HepG2 (cell line): ENCODE measurements around the gene GALNT17. TPM values are rescaled to one million over a fixed set of nuclear protein-coding genes. Genes with fewer than 3 reads are reported as not detected.

ENCODE experiments used
- ATAC-seq: fragments of 200-7000 bp; cut with Tn5 transposase; 3 replicates; pipeline ENCODE4 v1.9.1; 2020; ENCODE audit warnings: mild to moderate bottlenecking, moderate library complexity
- BruUV-seq: library from RNA; stranded (reverse); fragments of 400-500 nt; replicated peaks from 2 replicates; lab custom pipeline; 2021; lab: Mats Ljungman, UMichigan
- CTCF ChIA-PET: fragments of 300-600 bp; formaldehyde crosslinking; extraction: SDS; loops from one replicate; lab custom pipeline; 2021; ENCODE audit warnings: low total read pairs, inconsistent platforms, low intra/inter-chr PET ratio; lab: Yijun Ruan, JAX
- POLR2A ChIA-PET: fragments of 350-600 bp; sonication (Branson Sonifier 250); formaldehyde crosslinking; loops from one replicate; lab custom pipeline; 2020; ENCODE audit warnings: antibody characterized with exemption, inconsistent platforms; lab: Yijun Ruan, JAX
- DNase-seq: peaks from one replicate; pipeline ENCODE4 v3.0.0-alpha.2; 2015; ENCODE audit warnings: low spot score
- FAIRE-seq: peaks from 3 replicates; lab custom pipeline; 2011; peaks lifted over from hg19 to GRCh38; lab: Jason Lieb, UNC
- H2AFZ ChIP-seq: one replicate; pipeline ENCODE4 v1.6.1; 2011; ENCODE audit warnings: low read length, inconsistent platforms
- H3K27ac ChIP-seq: fragments of 300-600 bp; 3 replicates; pipeline ENCODE4 v1.8.0; 2011; ENCODE audit warnings: mixed run types, mild to moderate bottlenecking, mixed read lengths, low read length, inconsistent platforms; ENCODE audit not compliant: insufficient read depth; ENCODE audit errors: extremely low read length
- H3K27me3 ChIP-seq, 2 experiments: fragments of 200-600 bp in 1 of 2; 2 replicates in 1 of 2; 3 replicates in 1 of 2; pipeline versions ENCODE4 v1.6.0 to v1.8.0; 2011; ENCODE audit warnings: low read length in 2 of 2, mild to moderate bottlenecking in 2 of 2, moderate library complexity in 2 of 2, inconsistent platforms in 1 of 2; ENCODE audit not compliant: insufficient read depth in 2 of 2, control insufficient read depth in 1 of 2
- H3K36me3 ChIP-seq, 2 experiments: fragments of 200-600 bp in 1 of 2; replicated peaks in 1 of 2; 2 replicates in 1 of 2; 3 replicates in 1 of 2; pipeline versions ENCODE4 v1.5.1 to v1.8.0; 2011; ENCODE audit warnings: low read length in 2 of 2, inconsistent platforms in 1 of 2; ENCODE audit not compliant: insufficient read depth in 2 of 2, control insufficient read depth in 1 of 2
- H3K4me1 ChIP-seq: 2 replicates; pipeline ENCODE4 v1.5.1; 2012; ENCODE audit warnings: low read length, inconsistent platforms; ENCODE audit not compliant: insufficient read depth
- H3K4me2 ChIP-seq: 2 replicates; pipeline ENCODE4 v1.6.0; 2011; ENCODE audit warnings: low read depth, low read length, inconsistent platforms
- H3K4me3 ChIP-seq, 3 experiments: fragments of 200-600 bp in 1 of 3; sonication (generic), shearing (Covaris generic) in 1 of 3; replicated peaks in 1 of 3; 2 replicates each; pipeline ENCODE4 v1.5.1; 2011 to 2016; ENCODE audit warnings: low read length in 3 of 3, inconsistent platforms in 2 of 3, low read depth in 2 of 3, mild to moderate bottlenecking in 2 of 3, control low read depth in 1 of 3, mixed read lengths in 1 of 3; ENCODE audit not compliant: insufficient read depth in 1 of 3
- H3K79me2 ChIP-seq: one replicate; pipeline ENCODE4 v1.6.1; 2011; ENCODE audit warnings: low read length, inconsistent platforms; ENCODE audit not compliant: insufficient read depth
- H3K9ac ChIP-seq: 2 replicates; pipeline ENCODE4 v1.6.0; 2011; ENCODE audit warnings: mild to moderate bottlenecking, low read depth, low read length, inconsistent platforms; ENCODE audit not compliant: insufficient read depth
- H3K9me3 ChIP-seq: 2 replicates; pipeline ENCODE4 v1.5.1; 2012; ENCODE audit warnings: mild to moderate bottlenecking, low read length
- H4K20me1 ChIP-seq: 2 replicates; pipeline ENCODE4 v1.6.0; 2011; ENCODE audit warnings: inconsistent platforms, mild to moderate bottlenecking, low read length, moderate library complexity; ENCODE audit not compliant: insufficient read depth
- HMG20B ChIP-seq: conservative IDR thresholded peaks from 2 replicates; pipeline ENCODE4 v1.6.1; 2016; ENCODE audit warnings: missing genetic modification reagents, missing compliant biosample characterization
- IRF9 ChIP-seq: sonication (generic); formaldehyde crosslinking; IDR thresholded peaks from 2 replicates; pipeline ENCODE4 v1.8.0; 2022; ENCODE audit warnings: missing genetic modification reagents, mild to moderate bottlenecking, borderline replicate concordance
- KLF9 ChIP-seq: IDR thresholded peaks from 2 replicates; pipeline ENCODE4 v1.6.1; 2016; ENCODE audit warnings: low read depth
- MTERF4 ChIP-seq: sonication (generic); formaldehyde crosslinking; IDR thresholded peaks from 2 replicates; pipeline ENCODE4 v1.8.0; 2023; ENCODE audit warnings: mild to moderate bottlenecking, missing genetic modification reagents
- PHF8 ChIP-seq: sonication (generic); formaldehyde crosslinking; IDR thresholded peaks from 2 replicates; pipeline ENCODE4 v1.5.0; 2020; ENCODE audit warnings: missing genetic modification reagents
- TGIF2 ChIP-seq: IDR thresholded peaks from 2 replicates; pipeline ENCODE4 v1.6.1; 2016; ENCODE audit warnings: control low read depth, missing compliant biosample characterization
- ZBTB2 ChIP-seq: sonication (generic); formaldehyde crosslinking; IDR thresholded peaks from 2 replicates; pipeline ENCODE4 v1.8.0; 2022; ENCODE audit warnings: low read depth, missing genetic modification reagents
- ZNF431 ChIP-seq: sonication (generic); formaldehyde crosslinking; IDR thresholded peaks from 2 replicates; pipeline ENCODE4 v1.9.0; 2022; ENCODE audit warnings: missing genetic modification reagents, low read depth, mild to moderate bottlenecking, borderline replicate concordance
- ZNF687 ChIP-seq: sonication (generic); formaldehyde crosslinking; IDR thresholded peaks from 2 replicates; pipeline ENCODE4 v1.5.1; 2020; ENCODE audit warnings: mild to moderate bottlenecking, missing genetic modification reagents, moderate library complexity
- WGBS: methylation state at CpG from one replicate; pipeline ENCODE4 v1.1.6; 2017; ENCODE audit warnings: low lambda C conversion rate; 5-methylcytosine and 5-hydroxymethylcytosine counted together
- in situ Hi-C: cut with HindIII; loops from 2 replicates; pipeline ENCODE4 v1.10.0; 2017; ENCODE audit warnings: low pct_unique_long_range_greater_than_20kb; ENCODE audit not compliant: extremely low pct_ligation_motif_present
- intact Hi-C: fragments of 100-400 bp; cut with micrococcal nuclease; formaldehyde crosslinking; loops from one replicate; pipeline ENCODE4 v1.10.0; 2022; ENCODE audit not compliant: unreplicated experiment
- polyA plus RNA-seq, 8 experiments: library from polyadenylated mRNA; depleted of rRNA in 3 of 8; stranded (reverse) in 7 of 8; unstranded in 1 of 8; fragments of >200 nt; fragmentation: Illumina TruSeq in 4 of 8; extraction: Trizol in 4 of 8; gene quantifications; 2 replicates each; pipeline versions ENCODE4 v1.2.1 to v1.2.3, GENCODE V29; 2011 to 2016; ENCODE audit warnings: low read depth in 4 of 8, missing spikeins in 1 of 8, mixed read lengths in 1 of 8; ENCODE audit not compliant: insufficient read depth in 1 of 8
- total RNA-seq, 5 experiments: library from RNA; depleted of rRNA; stranded (reverse); fragments of >200 nt; fragmentation: Illumina TruSeq; extraction: Trizol; gene quantifications; 2 replicates each; pipeline ENCODE4 v1.2.3, GENCODE V29; 2016; ENCODE audit warnings: low read depth in 1 of 5

The GALNT17 gene
- total and polyA plus RNA-seq, 2 of the 13 experiments (the other 11 are each of a cell fraction or from before 2014, with no cell fraction given), result not detected

GRCh38 chr7:71186535-71187057 lies 54.7 kb downstream of the GALNT17 start:
- Histone ChIP-seq H3K27ac (no peak overlapping the region), H3K4me3 (no peak overlapping the region), H3K79me2 (no peaks in the 10 kb centered on the region), H3K9me3 (peaks cover 9% of the 10 kb centered on the region; the same call in 1 of the 2 replicates), H4K20me1 (no peaks in the 10 kb centered on the region), H2AFZ (no peak overlapping the region), H3K27me3 (0 out of 5 replicates have a peak, but pooled peaks cover 0 to 6% of the 10 kb centered on the region in 2 experiments), H3K4me1 (no peaks in the 10 kb centered on the region), H3K9ac (no peak overlapping the region), H3K4me2 (no peak overlapping the region), H3K36me3 (no peaks in the 10 kb centered on the region)
- ATAC-seq (no peak), FAIRE-seq (no peak), DNase-seq (no peak)
- no peak for TF ChIP-seq ZNF687 (CRISPR knock-in tag)
- TF ChIP-seq HMG20B, result no peak
- WGBS, result 11% methylated on average over 4 of the region's 4 CpGs
- ChIA-PET POLR2A (no interaction called here), CTCF (no interaction called here)
- in situ Hi-C loops (no loop called here), intact Hi-C loops (no loop called here)
- no TSS peak for BruUV-seq

- Histone ChIP-seq H3K9me3 (peaks cover 9% of the 10 kb centered on the region; the same call in 1 of the 2 replicates), H2AFZ (no peak overlapping the region), H4K20me1 (no peaks in the 10 kb centered on the region), H3K9ac (no peak overlapping the region), H3K79me2 (no peaks in the 10 kb centered on the region), H3K27ac (no peak overlapping the region), H3K4me3 (no peak overlapping the region), H3K27me3 (no peaks in the 10 kb centered on the region), H3K4me2 (no peak overlapping the region), H3K4me1 (no peaks in the 10 kb centered on the region), H3K36me3 (no peaks in the 10 kb centered on the region)
- ATAC-seq, result no peak
- CTCF ChIA-PET, result no interaction called here
- no peak for DNase-seq
- POLR2A ChIA-PET, result no interaction called here
- no peak for FAIRE-seq
- in situ Hi-C loops (no loop called here), intact Hi-C loops (no loop called here)
- 0% methylated on average over 2 of the region's 6 CpGs for WGBS
- BruUV-seq, result no TSS peak
- no peak for TF ChIP-seq TGIF2 (CRISPR knock-in tag)
- no peak for TF ChIP-seq MTERF4 (CRISPR knock-in tag)
- TF ChIP-seq PHF8, result no peak
- no peak for TF ChIP-seq ZBTB2
- no peak for TF ChIP-seq KLF9 (CRISPR knock-in tag)
- no peak for TF ChIP-seq IRF9 (CRISPR knock-in tag)
- TF ChIP-seq ZNF431, result no peak
Observed at GRCh38 chr7:71191771-71192170, 59.8 kb downstream of the GALNT17 start.
